ENCODE results near the gene NWD2.
"Not testable (repeated sequence)": the region's sequence is repeated elsewhere in the genome, so short reads cannot be mapped to it uniquely, and the experiment has no call there.

The NWD2 gene

GRCh38 chr4:37470245-37470644 lies 225.7 kb downstream of the NWD2 start:
- no peak for DNase-seq

- DNase-seq = no peak
These were observed 226.6 kb downstream of the NWD2 start for GRCh38 chr4:37471093-37471492.

- no peak for DNase-seq
These were observed 227.4 kb downstream of the NWD2 start for GRCh38 chr4:37471971-37472370.

- no peak for DNase-seq
These were observed 229.3 kb downstream of the NWD2 start for GRCh38 chr4:37473807-37474206.

DNA sequence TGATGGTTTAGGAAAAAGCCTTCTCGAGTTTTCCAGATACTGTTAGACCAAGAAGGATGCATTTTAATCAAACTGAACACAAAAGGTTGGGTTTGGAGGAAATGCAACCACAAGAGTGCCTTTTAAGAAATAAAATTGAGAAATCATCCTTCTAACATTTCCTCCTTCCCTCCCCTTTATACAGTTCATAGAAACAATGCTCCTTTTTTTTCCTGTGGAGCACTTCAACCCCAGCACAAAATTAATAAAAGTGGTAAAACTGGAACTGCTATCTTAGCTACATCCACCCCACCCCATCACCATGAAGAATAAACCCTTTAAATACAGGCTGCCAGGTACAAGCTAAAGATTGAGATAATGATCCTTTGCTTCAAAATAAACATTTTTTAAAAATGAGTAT lies 230.5 kb downstream of the NWD2 start:
- no peak for DNase-seq

- no peak for DNase-seq
These were observed 231.2 kb downstream of the NWD2 start for GRCh38 chr4:37475776-37476175.

DNA sequence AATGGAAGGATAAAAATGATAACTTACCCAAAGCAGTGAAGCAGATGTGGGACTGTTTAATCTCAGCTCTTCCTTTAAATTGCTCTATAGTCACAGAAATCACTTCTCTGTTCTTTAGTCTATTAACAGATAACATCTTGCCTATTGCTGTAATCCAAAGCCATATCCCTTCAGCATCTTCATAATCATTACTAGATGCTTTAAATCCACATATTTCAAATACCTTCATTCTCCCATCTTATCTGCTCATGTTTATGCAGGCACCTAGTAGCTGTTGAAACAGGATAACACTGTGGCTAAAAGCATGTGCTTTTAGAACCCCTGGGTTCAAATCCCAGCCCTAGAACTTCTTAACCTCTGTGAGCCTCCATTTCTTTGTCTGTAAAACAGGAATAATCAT lies 231.7 kb downstream of the NWD2 start:
- no peak for DNase-seq

DNA sequence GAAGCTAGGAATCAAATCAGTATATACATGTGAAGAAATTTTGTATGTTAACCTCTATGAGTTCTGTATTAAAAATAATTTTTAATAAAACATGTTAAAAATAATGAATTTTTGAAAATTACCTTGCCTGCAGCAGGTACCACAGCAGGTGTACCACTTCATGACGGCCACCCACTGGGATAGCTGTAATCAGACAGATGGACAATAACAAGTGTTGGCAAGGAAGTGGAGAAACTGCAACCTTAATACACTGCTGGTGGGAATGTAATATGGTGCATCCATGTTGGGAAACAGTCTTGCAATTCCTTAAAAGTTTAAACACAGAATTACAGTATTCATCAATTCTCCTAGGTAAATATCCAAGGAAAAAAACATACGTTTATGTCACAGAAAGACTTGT lies 232.1 kb downstream of the NWD2 start:
- no peak for DNase-seq

DNA sequence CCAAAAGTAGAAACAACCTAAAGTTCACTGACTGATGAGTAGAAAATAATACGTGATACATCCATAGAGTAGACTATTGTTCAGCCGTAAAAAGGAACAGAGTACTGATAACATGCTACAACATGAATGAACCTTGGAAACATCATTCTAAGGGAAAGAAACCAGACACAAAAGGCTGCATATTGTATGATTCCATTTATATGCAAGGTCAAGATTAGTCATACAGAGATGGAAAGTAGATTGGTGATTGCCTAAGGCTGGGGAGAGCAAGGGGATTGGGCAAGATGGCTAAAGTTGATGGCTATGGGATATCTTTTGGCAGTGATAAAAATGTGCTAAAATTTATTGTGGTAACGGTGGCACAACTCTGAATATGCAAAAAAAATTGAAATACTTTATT lies 232.6 kb downstream of the NWD2 start:
- DNase-seq = no peak

- DNase-seq = no peak
These were observed 233.6 kb downstream of the NWD2 start for GRCh38 chr4:37478151-37478550.

- no peak for DNase-seq
These were observed 236.0 kb downstream of the NWD2 start for GRCh38 chr4:37480509-37480908.

DNA sequence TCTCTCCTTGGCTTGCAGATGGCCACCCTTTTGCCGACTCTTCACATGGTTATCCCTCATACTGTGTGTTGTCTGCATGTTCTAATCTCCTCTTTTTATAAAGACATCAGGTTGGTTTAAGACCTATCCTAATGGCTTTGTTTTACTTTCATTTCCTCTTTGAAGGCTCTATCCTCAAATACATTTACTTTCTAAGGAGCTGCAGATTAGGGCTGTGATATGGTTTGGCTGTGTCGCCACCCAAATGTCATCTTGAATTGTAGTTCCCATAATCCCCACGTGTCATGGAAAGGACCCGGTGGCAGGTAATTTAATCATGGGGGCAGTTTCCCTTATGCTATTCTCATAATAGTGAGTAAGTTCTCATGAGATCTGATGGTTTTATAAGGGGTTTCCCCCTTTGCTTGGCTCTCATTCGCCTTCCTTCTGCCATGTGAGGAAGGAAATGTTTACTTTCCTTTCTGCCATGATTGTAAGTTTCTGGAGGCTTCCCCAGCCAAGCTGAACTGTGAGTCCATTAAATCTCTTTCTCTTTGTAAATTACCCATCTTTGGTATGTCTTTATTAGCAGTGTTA lies 237.1 kb downstream of the NWD2 start:
- DNase-seq = no peak

DNA sequence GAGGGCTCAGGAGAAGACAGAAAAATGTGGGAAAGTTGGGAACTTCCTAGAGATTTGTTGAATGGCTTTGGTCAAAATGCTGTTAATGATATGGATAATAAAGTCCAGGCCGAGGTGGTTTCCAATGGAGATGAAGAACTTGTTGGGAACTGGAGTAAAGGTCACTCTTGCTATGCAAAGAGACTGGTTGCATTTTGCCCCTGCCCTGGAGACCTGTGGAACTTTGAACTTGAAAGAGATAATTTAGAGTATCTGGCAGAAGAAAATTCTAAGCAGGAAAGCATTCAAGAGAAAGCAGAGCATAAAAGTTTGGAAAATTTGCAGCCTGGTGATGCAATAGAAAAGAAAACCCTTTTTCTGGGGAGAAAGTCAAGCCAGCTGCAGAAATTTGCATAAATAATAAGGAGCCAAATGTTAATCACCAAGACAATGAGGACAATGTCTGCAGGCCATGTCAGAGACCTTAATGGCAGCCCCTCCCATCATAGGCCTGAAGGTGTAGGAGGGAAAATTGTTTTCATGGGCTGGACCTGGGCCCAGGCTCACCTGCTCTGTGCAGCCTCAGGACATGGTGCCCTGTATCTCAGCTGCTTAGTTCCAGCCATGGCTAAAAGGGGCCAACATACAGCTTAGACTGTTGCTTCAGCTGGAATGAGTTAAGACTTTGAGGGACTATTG lies 237.8 kb downstream of the NWD2 start:
- no peak for DNase-seq

- no peak for DNase-seq
These were observed 239.1 kb downstream of the NWD2 start for GRCh38 chr4:37483610-37484009.

GRCh38 chr4:37486166-37486565 lies 241.6 kb downstream of the NWD2 start:
- no peak for DNase-seq

DNA sequence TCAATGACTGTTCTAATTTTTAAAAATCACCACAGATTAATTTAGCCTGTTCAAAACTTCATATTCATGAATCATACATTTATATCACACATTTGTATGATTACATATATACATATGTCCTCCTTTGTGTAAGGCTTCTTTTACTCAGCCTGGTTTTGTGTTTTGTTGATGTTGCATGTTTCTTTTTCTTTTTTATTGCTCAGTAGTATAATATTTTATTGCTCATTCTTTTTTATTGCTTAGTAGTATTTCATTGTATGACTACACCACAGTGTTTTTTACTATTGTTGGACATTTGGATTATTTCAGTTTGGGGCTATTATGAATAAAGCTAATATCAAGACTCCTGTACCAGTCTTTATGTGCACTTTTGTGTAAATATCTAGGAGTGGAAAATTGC lies 243.1 kb downstream of the NWD2 start:
- no peak for DNase-seq

DNA sequence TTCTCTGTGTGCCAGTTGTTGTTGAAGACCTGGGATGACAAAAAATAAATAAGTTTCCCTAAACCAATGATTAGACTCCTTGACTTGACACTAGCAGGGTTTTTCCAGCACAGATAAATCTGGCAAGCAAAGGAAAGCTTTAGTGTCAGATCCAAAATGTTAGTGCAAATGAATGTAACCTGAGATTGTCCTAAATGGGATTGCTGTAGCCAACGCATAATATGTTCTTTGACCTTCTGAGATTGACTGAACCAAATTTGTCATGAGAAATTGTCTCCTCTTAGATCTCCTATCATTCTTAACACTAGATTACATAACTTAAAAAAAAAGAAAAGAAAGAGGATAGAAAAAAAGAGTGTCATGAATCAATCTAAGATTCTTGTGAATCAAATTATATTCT lies 245.2 kb downstream of the NWD2 start:
- DNase-seq = no peak

GRCh38 chr4:37490391-37491347 lies 246.1 kb downstream of the NWD2 start:
- no peak for DNase-seq

GRCh38 chr4:37495353-37495752 lies 250.8 kb downstream of the NWD2 start:
- DNase-seq = not testable (repeated sequence)

Data from NCI-H1105 (cell line).